ENCODE measurements around the gene CKMT1B.
"Not testable (repeated sequence)": the region's sequence is repeated elsewhere in the genome, so short reads cannot be mapped to it uniquely, and the experiment has no call there.

DNA sequence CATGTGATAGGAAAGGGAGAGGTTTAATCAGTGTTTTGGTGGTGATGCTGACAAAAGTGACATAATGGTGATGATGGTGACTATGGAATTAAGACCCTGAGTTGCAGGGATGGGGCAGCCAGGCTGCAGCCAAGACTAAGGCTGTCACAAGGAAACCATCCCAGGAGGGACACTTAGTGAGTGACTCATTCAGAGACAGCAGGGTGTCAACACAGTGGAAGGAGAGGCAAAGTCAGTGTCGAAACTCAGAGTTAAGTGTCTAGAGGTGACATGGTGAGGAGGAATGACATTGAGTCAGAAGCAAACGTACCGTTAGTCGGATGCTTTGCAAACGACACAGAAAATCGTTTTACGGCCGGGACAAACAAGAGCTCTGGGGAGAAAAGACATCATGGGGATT lies 30.0 kb upstream of the CKMT1B start:
- TF ChIP-seq, protein P1, sequence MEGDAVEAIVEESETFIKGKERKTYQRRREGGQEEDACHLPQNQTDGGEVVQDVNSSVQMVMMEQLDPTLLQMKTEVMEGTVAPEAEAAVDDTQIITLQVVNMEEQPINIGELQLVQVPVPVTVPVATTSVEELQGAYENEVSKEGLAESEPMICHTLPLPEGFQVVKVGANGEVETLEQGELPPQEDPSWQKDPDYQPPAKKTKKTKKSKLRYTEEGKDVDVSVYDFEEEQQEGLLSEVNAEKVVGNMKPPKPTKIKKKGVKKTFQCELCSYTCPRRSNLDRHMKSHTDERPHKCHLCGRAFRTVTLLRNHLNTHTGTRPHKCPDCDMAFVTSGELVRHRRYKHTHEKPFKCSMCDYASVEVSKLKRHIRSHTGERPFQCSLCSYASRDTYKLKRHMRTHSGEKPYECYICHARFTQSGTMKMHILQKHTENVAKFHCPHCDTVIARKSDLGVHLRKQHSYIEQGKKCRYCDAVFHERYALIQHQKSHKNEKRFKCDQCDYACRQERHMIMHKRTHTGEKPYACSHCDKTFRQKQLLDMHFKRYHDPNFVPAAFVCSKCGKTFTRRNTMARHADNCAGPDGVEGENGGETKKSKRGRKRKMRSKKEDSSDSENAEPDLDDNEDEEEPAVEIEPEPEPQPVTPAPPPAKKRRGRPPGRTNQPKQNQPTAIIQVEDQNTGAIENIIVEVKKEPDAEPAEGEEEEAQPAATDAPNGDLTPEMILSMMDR (IDR thresholded peaks at IDR 0.05) = not testable (repeated sequence)
- not testable (repeated sequence) for TF ChIP-seq POLR2A (IDR thresholded peaks at IDR 0.05)
